Ovary (tissue), 3 donors: Measurements from ENCODE around the gene NOXA1.

Experiments used
- CTCF ChIP-seq, 3 donors: fragments of 450-650 bp in 2 of 3; fragments of 200-600 bp in 1 of 3; IDR thresholded peaks; one replicate each; pipeline versions ENCODE4 v1.5.1 to v1.8.0; 2016 to 2022; ENCODE audit warnings: antibody characterized with exemption in 3 of 3, mild to moderate bottlenecking in 1 of 3
- POLR2A ChIP-seq: fragments of 450-650 bp; IDR thresholded peaks from one replicate; pipeline ENCODE4 v1.6.1; 2017; ENCODE audit warnings: antibody characterized with exemption, mild to moderate bottlenecking, moderate library complexity
- donor health status: DM: no; HTN: no; CAD: no.

DNA sequence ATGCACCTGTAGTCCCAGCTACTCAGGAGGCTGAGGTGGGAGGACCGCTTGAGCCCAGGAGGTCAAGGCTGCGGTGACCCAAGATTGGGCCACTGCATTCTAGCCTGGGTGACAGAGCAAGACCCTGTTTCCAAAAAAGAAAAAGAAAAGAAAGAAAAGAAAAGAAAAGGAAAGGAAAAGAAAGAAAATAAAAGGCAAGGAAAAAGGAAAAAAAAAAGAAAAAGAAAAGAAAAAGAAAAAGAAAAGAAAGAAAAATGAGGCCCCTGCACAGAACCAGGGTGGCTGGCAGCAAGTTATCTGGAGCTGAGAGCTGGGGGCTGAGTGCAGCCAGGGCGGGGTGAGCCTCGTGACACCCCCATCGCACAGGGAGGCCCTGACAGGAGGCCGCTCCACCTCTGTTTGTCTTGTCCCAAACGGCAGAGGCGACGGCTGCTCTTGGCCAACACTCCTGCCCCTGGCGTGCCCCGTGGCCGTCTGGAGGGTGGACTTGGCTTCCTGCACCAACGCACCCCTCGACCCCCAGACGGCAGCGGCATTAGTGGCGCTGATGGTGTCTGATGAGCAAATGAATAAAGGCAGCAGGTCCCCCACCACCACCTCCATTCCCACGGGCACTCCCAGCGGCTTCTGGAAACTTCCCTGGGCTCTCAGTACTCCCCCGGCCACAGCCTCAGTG is 17.0 kb upstream of the NOXA1 start:
- TF ChIP-seq CTCF (IDR thresholded peaks at IDR 0.05) (no peak), POLR2A (no peak)
